Measurements from ENCODE around the gene SCIMP.
"Not testable (repeated sequence)": the region's sequence is repeated elsewhere in the genome, so short reads cannot be mapped to it uniquely, and the experiment has no call there.

Gene SCIMP

DNA sequence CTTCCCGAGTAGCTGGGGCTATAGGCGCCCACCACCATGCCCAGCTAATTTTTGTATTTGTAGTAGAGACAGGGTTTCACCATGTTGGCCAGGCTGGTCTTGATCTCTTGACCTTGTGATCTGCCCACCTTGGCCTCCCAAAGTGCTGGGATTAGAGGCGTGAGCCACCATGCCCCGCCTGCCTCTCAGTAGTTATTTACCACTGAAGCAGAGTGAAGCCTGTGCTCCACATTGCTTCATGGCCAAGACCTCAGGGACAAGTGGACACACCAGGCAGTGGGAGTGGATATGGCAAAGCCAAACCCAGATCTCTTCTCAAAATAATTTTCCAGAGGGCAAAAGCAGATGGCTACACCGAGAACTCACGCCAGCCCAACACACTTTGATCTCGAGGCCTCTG, 1.2 kb downstream of the SCIMP start:
- H3K4me1 ChIP-seq (ENCODE audit: control insufficient read depth, insufficient read depth, low read length); H3K9me3 ChIP-seq (ENCODE audit: control insufficient read depth, insufficient read depth, low read length); H3K36me3 ChIP-seq (ENCODE audit: control insufficient read depth, insufficient read depth, low read length); H3K27me3 ChIP-seq (ENCODE audit: control insufficient read depth, insufficient read depth, low read length); H3K9ac ChIP-seq (ENCODE audit: low read depth, low read length); H3K4me3 ChIP-seq (ENCODE audit: low read depth, low read length): not testable (repeated sequence)

DNA sequence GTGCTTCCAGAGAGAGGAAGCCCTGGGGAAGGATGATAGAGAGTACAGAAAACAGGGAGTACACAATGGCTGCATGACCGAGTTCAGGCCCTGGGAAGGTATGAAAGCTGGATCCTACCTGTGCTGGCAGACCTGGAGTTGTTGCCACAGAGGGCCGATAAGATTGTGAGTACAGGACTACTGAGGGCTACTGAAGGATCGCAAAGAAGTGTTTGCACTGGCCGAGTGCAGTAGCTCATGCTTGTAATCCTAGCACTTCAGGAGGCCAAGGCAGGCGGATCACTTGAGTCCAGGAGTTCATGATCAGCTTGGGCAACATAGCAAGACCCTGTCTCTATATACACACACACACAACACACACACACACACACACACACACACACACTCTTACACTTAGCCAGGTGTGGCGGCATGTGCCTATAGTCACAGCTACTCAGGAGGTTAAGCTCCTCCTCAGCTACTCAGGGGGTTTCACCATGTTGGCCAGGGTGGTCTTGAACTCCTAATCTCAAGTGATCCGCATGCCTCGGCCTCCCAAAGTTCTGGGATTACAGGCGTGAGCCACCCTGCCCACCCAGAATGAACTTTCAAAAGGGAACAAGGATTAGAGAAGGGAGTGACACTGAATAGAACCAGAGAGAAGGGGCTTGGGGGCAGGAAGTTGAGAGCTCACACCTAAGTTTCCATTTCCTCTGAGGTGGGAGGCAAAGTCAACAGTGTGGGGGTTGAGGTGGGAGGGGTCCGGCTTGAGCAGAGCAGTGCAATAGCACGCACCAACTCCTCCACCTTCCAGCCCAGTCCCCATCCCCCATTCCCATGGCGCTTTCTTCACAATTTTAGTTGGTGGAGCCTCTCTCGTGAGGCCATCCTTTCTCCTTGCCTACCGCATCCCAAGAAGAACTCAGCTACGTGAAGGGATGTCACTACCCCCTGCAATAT, 7.5 kb downstream of the SCIMP start:
- Histone ChIP-seq H3K9me3 (ENCODE audit: control insufficient read depth, insufficient read depth, low read length) (no peaks in the 10 kb centered on the region), H3K9ac (ENCODE audit: low read depth, low read length) (no peak overlapping the region), H3K4me3 (ENCODE audit: low read depth, low read length) (no peak overlapping the region), H3K4me1 (ENCODE audit: control insufficient read depth, insufficient read depth, low read length) (no peaks in the 10 kb centered on the region), H3K27me3 (ENCODE audit: control insufficient read depth, insufficient read depth, low read length) (no peaks in the 10 kb centered on the region), H3K36me3 (ENCODE audit: control insufficient read depth, insufficient read depth, low read length) (no peaks in the 10 kb centered on the region)

DNA sequence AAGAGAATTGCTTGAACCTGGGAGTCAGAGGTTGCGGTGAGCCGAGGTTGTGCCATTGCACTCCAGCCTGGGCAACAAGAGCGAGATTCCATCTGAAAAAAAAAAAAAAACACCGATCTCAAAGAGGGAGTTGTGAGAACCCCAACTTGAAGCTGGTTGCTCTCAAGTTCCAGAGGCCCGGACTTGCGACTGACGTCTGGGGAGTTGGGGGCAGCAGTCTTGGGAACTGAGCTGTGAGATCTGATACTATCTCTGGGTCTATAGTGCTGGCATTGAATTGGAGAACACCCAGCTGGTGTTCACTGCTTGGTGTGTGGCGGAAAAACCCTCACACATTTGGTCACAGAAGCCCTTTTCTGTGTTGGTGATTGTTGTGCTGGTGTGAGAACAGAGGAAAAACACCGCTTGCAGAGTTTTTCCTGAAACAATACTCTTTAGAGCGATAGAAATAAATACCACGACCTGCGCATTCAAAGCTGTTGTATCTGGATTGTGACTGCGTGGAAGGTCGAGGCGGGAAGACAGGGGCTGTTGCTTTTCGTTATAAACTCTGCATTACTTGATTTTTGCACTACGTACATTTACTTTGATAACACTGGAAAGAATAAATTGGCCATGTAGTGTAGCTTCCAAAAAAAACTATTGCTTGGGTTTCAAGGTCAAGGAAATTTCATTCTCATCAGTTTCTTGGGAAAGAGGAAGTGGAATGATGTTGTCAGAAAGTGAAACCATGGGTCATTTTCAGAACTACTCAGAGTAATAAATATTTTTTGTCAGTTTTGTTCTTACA, 8.8 kb downstream of the SCIMP start:
- no peaks in the 10 kb centered on the region for H3K36me3 ChIP-seq (ENCODE audit: control insufficient read depth, insufficient read depth, low read length)

DNA sequence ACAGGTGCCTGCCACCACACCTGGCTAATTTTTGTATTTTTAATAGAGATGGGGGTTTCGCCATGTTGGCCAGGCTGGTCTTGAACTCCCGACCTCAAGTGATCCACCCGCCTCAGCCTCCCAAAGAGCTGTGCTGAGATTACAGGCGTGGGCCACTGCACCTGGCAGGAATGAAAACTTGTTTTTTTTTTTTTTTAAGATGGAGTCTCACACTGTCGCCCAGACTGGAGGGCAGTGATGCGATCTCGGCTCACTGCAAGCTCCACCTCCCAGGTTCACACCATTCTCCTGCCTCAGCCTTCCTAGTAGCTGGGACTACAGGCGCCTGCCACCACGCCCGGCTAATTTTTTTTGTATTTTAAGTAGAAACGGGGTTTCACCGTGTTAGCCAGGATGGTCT, 12.7 kb downstream of the SCIMP start:
- not testable (repeated sequence) for H3K9me3 ChIP-seq (ENCODE audit: control insufficient read depth, insufficient read depth, low read length); H3K9ac ChIP-seq (ENCODE audit: low read depth, low read length); H3K4me3 ChIP-seq (ENCODE audit: low read depth, low read length); H3K4me1 ChIP-seq (ENCODE audit: control insufficient read depth, insufficient read depth, low read length); H3K27me3 ChIP-seq (ENCODE audit: control insufficient read depth, insufficient read depth, low read length); H3K36me3 ChIP-seq (ENCODE audit: control insufficient read depth, insufficient read depth, low read length)

More for the DNA sequence above, 8.8 kb downstream of the SCIMP start:
- no peaks in the 10 kb centered on the region for H3K27me3 ChIP-seq (ENCODE audit: control insufficient read depth, insufficient read depth, low read length)
- no peak overlapping the region for H3K9ac ChIP-seq (ENCODE audit: low read depth, low read length)
- H3K4me3 ChIP-seq (ENCODE audit: low read depth, low read length) = no peak overlapping the region
- no peaks in the 10 kb centered on the region for H3K9me3 ChIP-seq (ENCODE audit: control insufficient read depth, insufficient read depth, low read length)
- no peaks in the 10 kb centered on the region for H3K4me1 ChIP-seq (ENCODE audit: control insufficient read depth, insufficient read depth, low read length)

DNA sequence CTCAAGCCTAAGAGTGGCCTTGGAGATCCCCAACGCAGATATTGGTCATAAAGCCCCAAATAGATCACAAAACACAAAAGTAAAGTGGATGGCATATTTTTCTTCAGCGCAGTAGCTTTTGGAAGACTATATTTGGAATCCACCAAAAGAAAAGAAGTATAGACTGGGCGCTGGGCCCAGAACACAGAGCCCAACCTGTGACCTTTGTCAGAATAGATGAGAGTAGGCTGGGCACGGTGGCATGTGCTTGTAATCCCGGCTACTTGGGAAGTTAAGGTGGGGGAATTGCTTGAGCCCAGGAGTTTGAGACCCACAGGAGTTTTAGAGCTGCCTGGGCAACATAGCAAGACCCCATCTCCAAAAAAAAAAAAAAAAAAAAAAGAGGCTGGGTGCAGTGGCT, 14.6 kb downstream of the SCIMP start:
- H3K9me3 ChIP-seq (ENCODE audit: control insufficient read depth, insufficient read depth, low read length) = no peaks in the 10 kb centered on the region
- H3K36me3 ChIP-seq (ENCODE audit: control insufficient read depth, insufficient read depth, low read length) = no peaks in the 10 kb centered on the region
- no peak overlapping the region for H3K4me3 ChIP-seq (ENCODE audit: low read depth, low read length)
- no peaks in the 10 kb centered on the region for H3K4me1 ChIP-seq (ENCODE audit: control insufficient read depth, insufficient read depth, low read length)
- H3K9ac ChIP-seq (ENCODE audit: low read depth, low read length) = no peak overlapping the region
- no peaks in the 10 kb centered on the region for H3K27me3 ChIP-seq (ENCODE audit: control insufficient read depth, insufficient read depth, low read length)

DNA sequence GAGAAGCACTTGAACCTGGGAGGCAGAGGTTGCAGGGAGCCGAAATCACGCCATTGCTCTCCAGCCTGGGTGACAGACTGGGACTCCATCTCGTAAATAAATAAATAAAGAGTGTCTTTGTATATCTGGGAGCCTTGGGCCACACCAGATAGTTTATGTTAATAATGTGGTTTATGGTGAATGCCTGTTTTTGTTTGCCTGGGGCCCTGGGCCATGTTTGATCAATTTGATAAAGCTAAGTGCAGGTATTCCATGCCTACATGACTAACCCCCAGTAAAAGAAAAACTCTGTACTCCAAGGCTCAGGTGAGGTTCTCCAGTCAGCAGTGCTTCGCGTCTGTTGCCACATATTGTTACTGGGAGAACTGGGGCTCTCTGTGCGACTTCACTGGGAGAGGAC, 15.1 kb downstream of the SCIMP start:
- Histone ChIP-seq H3K27me3 (ENCODE audit: control insufficient read depth, insufficient read depth, low read length) (no peaks in the 10 kb centered on the region), H3K4me3 (ENCODE audit: low read depth, low read length) (no peak overlapping the region), H3K9me3 (ENCODE audit: control insufficient read depth, insufficient read depth, low read length) (no peaks in the 10 kb centered on the region), H3K4me1 (ENCODE audit: control insufficient read depth, insufficient read depth, low read length) (no peaks in the 10 kb centered on the region), H3K36me3 (ENCODE audit: control insufficient read depth, insufficient read depth, low read length) (no peaks in the 10 kb centered on the region), H3K9ac (ENCODE audit: low read depth, low read length) (no peak overlapping the region)

DNA sequence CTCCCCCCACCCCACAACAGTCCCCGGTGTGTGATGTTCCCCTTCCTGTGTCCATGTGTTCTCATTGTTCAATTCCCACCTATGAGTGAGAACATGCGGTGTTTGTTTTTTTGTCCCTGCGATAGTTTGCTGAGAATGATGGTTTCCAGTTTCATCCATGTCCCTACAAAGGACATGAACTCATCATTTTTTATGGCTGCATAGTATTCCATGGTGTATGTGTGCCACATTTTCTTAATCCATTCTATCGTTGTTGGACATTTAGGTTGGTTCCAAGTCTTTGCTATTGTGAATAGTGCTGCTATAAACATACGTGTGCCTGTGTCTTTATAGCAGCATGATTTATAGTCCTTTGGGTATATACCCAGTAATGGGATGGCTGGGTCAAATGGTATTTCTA, 17.1 kb downstream of the SCIMP start:
- H3K36me3 ChIP-seq (ENCODE audit: control insufficient read depth, insufficient read depth, low read length); H3K9ac ChIP-seq (ENCODE audit: low read depth, low read length): not testable (repeated sequence)

DNA sequence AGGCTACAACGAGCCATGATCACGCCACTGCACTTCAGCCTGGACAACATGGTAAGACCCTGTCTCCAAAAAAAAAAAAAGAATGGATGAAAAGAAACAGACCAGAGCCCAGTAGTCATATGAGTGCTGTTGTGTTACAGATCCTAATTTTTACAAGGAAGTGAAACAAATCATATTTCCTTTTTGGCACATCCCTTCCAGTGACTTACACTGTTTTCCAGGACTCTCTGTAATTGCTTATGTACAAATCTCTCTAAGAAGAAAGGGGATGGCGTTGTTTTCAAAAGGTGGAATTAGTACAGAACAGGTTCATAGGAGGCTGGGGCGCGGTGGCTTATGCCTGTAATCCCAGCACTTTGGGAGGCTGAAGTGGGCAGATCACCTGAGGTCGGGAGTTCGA, 23.2 kb downstream of the SCIMP start:
- H3K4me1 ChIP-seq (ENCODE audit: control insufficient read depth, insufficient read depth, low read length) = no peaks in the 10 kb centered on the region
- H3K4me3 ChIP-seq (ENCODE audit: low read depth, low read length) = no peak overlapping the region
- H3K36me3 ChIP-seq (ENCODE audit: control insufficient read depth, insufficient read depth, low read length) = peaks cover 2% of the 10 kb centered on the region
- H3K9ac ChIP-seq (ENCODE audit: low read depth, low read length) = no peak overlapping the region
- no peaks in the 10 kb centered on the region for H3K27me3 ChIP-seq (ENCODE audit: control insufficient read depth, insufficient read depth, low read length)
- no peaks in the 10 kb centered on the region for H3K9me3 ChIP-seq (ENCODE audit: control insufficient read depth, insufficient read depth, low read length)

More for the DNA sequence above, 17.1 kb downstream of the SCIMP start:
- H3K27me3 ChIP-seq (ENCODE audit: control insufficient read depth, insufficient read depth, low read length); H3K9me3 ChIP-seq (ENCODE audit: control insufficient read depth, insufficient read depth, low read length); H3K4me3 ChIP-seq (ENCODE audit: low read depth, low read length); H3K4me1 ChIP-seq (ENCODE audit: control insufficient read depth, insufficient read depth, low read length): not testable (repeated sequence)

DNA sequence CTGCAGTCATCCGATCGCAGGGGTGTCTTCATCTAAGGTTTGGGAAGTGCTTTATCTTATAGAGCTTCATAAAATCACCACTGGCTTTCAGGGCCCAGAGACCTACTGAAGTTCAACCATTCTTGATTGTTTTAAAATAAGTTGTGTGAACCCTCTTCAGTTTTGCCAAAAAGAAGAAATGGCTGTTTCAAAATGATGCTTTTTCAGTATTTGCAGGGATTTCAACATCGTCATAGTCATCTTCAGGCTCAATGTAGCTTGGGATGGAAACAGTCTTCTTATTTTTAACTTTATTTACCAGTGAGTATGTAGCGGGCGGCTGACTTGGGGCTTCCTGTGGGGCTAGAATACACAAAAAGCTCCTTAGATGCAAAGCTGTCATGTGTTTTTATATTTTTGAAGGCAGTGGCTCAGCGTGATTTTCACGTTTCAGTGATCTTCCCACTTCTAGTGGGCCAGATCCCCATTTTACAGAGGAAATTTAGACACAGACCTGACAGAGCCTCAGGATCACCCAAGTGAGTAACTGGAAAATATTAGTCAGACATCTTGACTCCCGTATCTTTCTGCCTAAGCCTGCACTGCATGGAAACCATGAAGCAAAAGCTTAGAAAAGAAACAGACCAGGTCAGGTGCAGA, 23.9 kb downstream of the SCIMP start:
- no peaks in the 10 kb centered on the region for H3K4me1 ChIP-seq (ENCODE audit: control insufficient read depth, insufficient read depth, low read length)
- no peak overlapping the region for H3K4me3 ChIP-seq (ENCODE audit: low read depth, low read length)
- H3K27me3 ChIP-seq (ENCODE audit: control insufficient read depth, insufficient read depth, low read length) = no peaks in the 10 kb centered on the region
- no peaks in the 10 kb centered on the region for H3K9me3 ChIP-seq (ENCODE audit: control insufficient read depth, insufficient read depth, low read length)
- no peak overlapping the region for H3K9ac ChIP-seq (ENCODE audit: low read depth, low read length)
- peaks cover 2% of the 10 kb centered on the region for H3K36me3 ChIP-seq (ENCODE audit: control insufficient read depth, insufficient read depth, low read length)

DNA sequence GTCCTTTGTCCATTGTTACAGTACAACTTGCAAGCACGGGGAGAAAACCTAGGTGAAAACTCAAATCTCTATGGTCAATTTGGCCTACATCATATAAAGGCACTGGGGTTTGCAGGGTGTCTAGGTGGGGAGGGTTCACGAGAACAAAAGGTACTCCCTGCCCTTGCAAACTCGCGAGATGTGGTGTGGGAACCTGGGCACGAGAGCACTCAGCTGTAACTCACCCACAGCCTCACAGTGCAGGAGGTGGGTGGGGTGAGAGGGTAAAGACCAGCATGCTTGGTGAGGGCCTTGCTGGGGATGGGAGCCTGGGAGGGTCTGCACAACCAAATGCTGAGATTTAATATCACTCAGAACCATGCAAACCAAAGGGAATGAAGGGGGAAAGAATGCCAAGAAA, 24.6 kb downstream of the SCIMP start:
- Histone ChIP-seq H3K36me3 (ENCODE audit: control insufficient read depth, insufficient read depth, low read length) (peaks cover 2% of the 10 kb centered on the region), H3K4me1 (ENCODE audit: control insufficient read depth, insufficient read depth, low read length) (no peaks in the 10 kb centered on the region), H3K9ac (ENCODE audit: low read depth, low read length) (no peak overlapping the region), H3K27me3 (ENCODE audit: control insufficient read depth, insufficient read depth, low read length) (no peaks in the 10 kb centered on the region), H3K4me3 (ENCODE audit: low read depth, low read length) (no peak overlapping the region), H3K9me3 (ENCODE audit: control insufficient read depth, insufficient read depth, low read length) (no peaks in the 10 kb centered on the region)

DNA sequence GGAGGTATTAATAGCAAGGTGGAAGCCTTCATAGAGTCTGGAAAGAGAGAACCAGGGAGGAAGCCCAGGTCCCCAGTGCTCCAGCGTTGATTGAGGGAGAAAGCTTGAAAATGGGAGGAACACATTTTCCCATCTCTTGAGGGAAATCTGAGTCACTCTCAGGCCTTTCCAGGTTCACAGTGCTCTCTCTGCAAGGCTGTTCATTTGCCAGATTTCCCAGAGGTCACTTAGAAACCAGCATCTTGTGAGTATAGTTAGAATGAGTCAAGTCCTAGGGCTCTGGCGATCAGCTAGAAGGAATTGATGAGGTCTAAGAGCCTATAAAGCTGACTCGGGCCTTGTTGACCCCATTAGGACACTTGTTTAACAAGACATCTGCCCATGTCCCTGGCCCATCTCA, 25.3 kb downstream of the SCIMP start:
- Histone ChIP-seq H3K9me3 (ENCODE audit: control insufficient read depth, insufficient read depth, low read length) (no peaks in the 10 kb centered on the region), H3K4me3 (ENCODE audit: low read depth, low read length) (no peak overlapping the region), H3K9ac (ENCODE audit: low read depth, low read length) (no peak overlapping the region), H3K4me1 (ENCODE audit: control insufficient read depth, insufficient read depth, low read length) (no peaks in the 10 kb centered on the region), H3K36me3 (ENCODE audit: control insufficient read depth, insufficient read depth, low read length) (peaks cover 2% of the 10 kb centered on the region), H3K27me3 (ENCODE audit: control insufficient read depth, insufficient read depth, low read length) (no peaks in the 10 kb centered on the region)
